Stimulated activated effector memory CD8-positive, alpha-beta T cell treated with anti-CD3 and anti-CD28 coated beads, Interleukin-12 subunit alpha, Interleukin-12 subunit beta, amount 100 ng/mL, for 72 hours (primary cell): ENCODE data around the gene FLRT2.

Source experiments
- ATAC-seq: fragments of 150-1000 bp; cut with Tn5 transposase; 2 replicates; pipeline ENCODE4 v1.10.0; 2021
- DNase-seq, 2 donors: peaks; one replicate each; pipeline ENCODE4 v3.0.0; 2021 to 2022; ENCODE audit warnings: low spot score in 2 of 2
- H3K27ac Mint-ChIP-seq: one replicate; pipeline ENCODE4 v1.8.0; 2022; ENCODE audit warnings: mild to moderate bottlenecking, mixed read lengths
- H3K36me3 Mint-ChIP-seq: one replicate; pipeline ENCODE4 v1.8.0; 2022; ENCODE audit warnings: mild to moderate bottlenecking, mixed read lengths
- H3K4me1 Mint-ChIP-seq: one replicate; pipeline ENCODE4 v1.8.0; 2022; ENCODE audit warnings: mixed read lengths
- H3K4me3 Mint-ChIP-seq: one replicate; pipeline ENCODE4 v1.8.0; 2022; ENCODE audit warnings: mild to moderate bottlenecking, mixed read lengths
- H3K9me3 Mint-ChIP-seq: one replicate; pipeline ENCODE4 v1.8.0; 2022; ENCODE audit warnings: mixed read lengths

FLRT2 gene, protein sequence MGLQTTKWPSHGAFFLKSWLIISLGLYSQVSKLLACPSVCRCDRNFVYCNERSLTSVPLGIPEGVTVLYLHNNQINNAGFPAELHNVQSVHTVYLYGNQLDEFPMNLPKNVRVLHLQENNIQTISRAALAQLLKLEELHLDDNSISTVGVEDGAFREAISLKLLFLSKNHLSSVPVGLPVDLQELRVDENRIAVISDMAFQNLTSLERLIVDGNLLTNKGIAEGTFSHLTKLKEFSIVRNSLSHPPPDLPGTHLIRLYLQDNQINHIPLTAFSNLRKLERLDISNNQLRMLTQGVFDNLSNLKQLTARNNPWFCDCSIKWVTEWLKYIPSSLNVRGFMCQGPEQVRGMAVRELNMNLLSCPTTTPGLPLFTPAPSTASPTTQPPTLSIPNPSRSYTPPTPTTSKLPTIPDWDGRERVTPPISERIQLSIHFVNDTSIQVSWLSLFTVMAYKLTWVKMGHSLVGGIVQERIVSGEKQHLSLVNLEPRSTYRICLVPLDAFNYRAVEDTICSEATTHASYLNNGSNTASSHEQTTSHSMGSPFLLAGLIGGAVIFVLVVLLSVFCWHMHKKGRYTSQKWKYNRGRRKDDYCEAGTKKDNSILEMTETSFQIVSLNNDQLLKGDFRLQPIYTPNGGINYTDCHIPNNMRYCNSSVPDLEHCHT

GRCh38 chr14:85529803-85530574 is at the start of gene FLRT2:
Gene FLRT2, plus strand, starts transcription at chr14:85530144. Its CDS starts 91,371 bp downstream, at chr14:85621515.
- Mint-ChIP-seq H3K4me3 (no peak within 1 kb of the TSS), H3K4me1 (no peaks in the 10 kb centered on the region), H3K9me3 (no peaks in the 10 kb centered on the region), H3K36me3 (peaks cover 7% of the 10 kb centered on the region), H3K27ac (no peak within 1 kb of the TSS)
- ATAC-seq (no peak), DNase-seq (no peak)

- DNase-seq (no peak), ATAC-seq (no peak)
- no peak overlapping the region for H3K4me3 Mint-ChIP-seq
- no peak overlapping the region for H3K27ac Mint-ChIP-seq
- no peaks in the 10 kb centered on the region for H3K9me3 Mint-ChIP-seq
- H3K36me3 Mint-ChIP-seq, result no peaks in the 10 kb centered on the region
- H3K4me1 Mint-ChIP-seq, result no peaks in the 10 kb centered on the region
Observed at GRCh38 chr14:85481471-85481870, 48.5 kb upstream of the FLRT2 start.

- H3K27ac Mint-ChIP-seq, result no peak overlapping the region
- no peaks in the 10 kb centered on the region for H3K36me3 Mint-ChIP-seq
- DNase-seq (no peak), ATAC-seq (no peak)
- H3K4me3 Mint-ChIP-seq, result no peak overlapping the region
- H3K9me3 Mint-ChIP-seq, result no peaks in the 10 kb centered on the region
- no peaks in the 10 kb centered on the region for H3K4me1 Mint-ChIP-seq
Observed at GRCh38 chr14:85482552-85482951, 47.4 kb upstream of the FLRT2 start.

DNA sequence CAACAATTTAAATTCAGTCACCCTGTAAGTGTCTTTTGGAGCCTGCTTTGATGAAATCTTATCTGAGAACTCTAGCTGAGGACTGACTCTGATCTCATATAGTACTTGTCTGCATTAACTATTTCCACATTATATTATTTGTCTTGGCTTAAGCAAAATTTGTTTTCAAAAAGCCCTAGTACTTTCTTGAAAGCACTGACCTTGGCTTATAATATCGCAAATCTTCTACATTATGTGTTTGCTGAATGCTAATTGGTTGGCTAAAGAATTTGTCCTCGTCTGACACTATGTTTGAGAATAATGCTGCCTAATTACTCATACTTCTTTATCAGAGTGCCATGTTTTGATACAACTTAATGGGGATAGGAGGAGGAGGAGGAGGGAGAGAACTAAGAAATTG is 46.9 kb upstream of the FLRT2 start:
- no peak overlapping the region for H3K4me3 Mint-ChIP-seq
- DNase-seq (no peak), ATAC-seq (no peak)
- no peak overlapping the region for H3K27ac Mint-ChIP-seq
- H3K36me3 Mint-ChIP-seq, result no peaks in the 10 kb centered on the region
- no peaks in the 10 kb centered on the region for H3K4me1 Mint-ChIP-seq
- H3K9me3 Mint-ChIP-seq, result no peaks in the 10 kb centered on the region

DNA sequence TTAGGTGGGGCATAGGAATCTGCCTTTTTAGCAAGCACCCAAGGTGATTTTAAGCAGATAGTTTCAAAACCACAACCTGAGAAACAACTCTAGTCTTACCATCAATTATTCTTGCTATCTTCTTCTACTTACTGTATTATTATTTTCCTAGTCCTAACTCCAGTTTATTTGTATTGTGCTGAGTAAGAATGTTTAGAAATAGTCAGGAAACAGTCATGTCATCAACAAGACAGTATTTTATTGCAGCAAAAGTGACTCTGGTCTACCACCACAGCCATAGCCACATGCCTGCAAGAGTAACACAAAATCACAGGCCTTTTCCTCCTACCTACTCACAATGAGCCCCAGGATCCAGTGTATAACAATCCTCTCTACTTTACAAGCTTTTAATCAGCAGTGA is 46.3 kb upstream of the FLRT2 start:
- no peak overlapping the region for H3K27ac Mint-ChIP-seq
- ATAC-seq, result no peak
- H3K4me1 Mint-ChIP-seq, result no peaks in the 10 kb centered on the region
- no peaks in the 10 kb centered on the region for H3K36me3 Mint-ChIP-seq
- DNase-seq, result no peak
- H3K4me3 Mint-ChIP-seq, result no peak overlapping the region
- H3K9me3 Mint-ChIP-seq, result no peaks in the 10 kb centered on the region

DNA sequence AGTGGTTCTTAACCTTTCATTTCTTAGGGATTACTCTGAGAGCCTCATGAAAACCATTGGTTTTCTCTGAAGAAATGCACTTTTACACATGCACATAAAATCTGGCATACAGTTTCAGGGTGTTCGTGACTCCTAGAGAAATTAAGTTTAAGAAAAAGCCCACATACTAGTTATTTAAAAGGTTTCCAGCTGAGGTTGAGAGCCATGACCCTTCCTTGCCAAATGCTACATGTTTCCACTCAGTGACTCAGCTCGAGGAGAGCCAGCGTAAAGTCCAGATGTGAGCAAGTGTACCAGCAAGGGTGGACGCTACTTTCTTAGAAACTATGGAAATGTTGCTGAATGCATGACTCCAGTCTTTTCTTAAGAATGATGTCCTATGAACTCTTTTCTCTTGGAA is 42.7 kb upstream of the FLRT2 start:
- Mint-ChIP-seq H3K36me3 (no peaks in the 10 kb centered on the region), H3K4me1 (no peaks in the 10 kb centered on the region), H3K4me3 (no peak overlapping the region), H3K9me3 (peaks cover 8% of the 10 kb centered on the region), H3K27ac (no peak overlapping the region)
- ATAC-seq (no peak), DNase-seq (no peak)

GRCh38 chr14:85501751-85502150 is 28.2 kb upstream of the FLRT2 start:
- DNase-seq (no peak), ATAC-seq (no peak)
- H3K4me3 Mint-ChIP-seq, result no peak overlapping the region
- no peaks in the 10 kb centered on the region for H3K4me1 Mint-ChIP-seq
- no peak overlapping the region for H3K27ac Mint-ChIP-seq
- no peaks in the 10 kb centered on the region for H3K36me3 Mint-ChIP-seq
- H3K9me3 Mint-ChIP-seq, result peaks cover 15% of the 10 kb centered on the region

GRCh38 chr14:85508863-85509262 is 21.1 kb upstream of the FLRT2 start:
- no peaks in the 10 kb centered on the region for H3K4me1 Mint-ChIP-seq
- H3K36me3 Mint-ChIP-seq, result no peaks in the 10 kb centered on the region
- H3K9me3 Mint-ChIP-seq, result peaks cover 13% of the 10 kb centered on the region
- no peak overlapping the region for H3K4me3 Mint-ChIP-seq
- H3K27ac Mint-ChIP-seq, result no peak overlapping the region
- ATAC-seq (no peak), DNase-seq (no peak)

DNA sequence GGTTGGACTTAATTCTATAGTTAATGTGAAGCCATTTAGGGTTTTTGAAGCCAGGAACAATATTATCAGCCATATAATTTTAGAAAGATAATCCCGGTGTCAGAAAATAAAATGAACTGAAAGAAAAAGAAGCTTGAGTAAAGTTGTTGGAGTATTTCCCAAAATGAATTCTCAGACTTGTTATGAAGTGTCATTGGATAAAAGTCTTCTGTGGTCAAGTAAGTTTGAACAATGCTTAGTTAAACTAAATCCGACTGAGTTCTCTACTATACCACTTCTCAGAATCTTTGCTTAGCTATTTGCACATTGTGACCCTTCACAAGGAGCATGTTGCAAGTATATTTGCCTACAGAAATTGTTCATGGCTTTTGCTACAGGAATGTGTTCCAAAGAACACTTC is 17.5 kb upstream of the FLRT2 start:
- H3K9me3 Mint-ChIP-seq, result peaks cover 22% of the 10 kb centered on the region
- H3K4me1 Mint-ChIP-seq, result no peaks in the 10 kb centered on the region
- no peak for DNase-seq
- no peaks in the 10 kb centered on the region for H3K36me3 Mint-ChIP-seq
- no peak overlapping the region for H3K4me3 Mint-ChIP-seq
- H3K27ac Mint-ChIP-seq, result no peak overlapping the region
- ATAC-seq, result no peak

DNA sequence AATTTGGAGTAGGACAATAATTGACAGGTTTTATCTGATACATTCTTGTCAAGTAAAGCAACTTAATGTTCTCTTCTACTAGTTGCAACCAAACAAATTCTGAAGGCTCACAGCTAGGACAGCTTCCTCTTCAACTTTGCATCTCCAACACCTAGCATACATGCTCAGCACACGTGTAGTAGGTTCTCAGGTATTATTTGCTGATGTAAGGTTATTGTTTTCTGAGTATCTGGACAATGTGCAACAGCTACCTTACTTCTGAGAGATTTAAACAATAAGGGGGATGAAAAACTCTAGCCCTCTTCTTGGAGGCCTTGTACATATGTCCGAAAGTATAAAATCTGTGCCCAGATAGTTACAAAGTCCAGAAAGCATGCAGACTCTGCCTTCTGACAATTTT is 15.5 kb upstream of the FLRT2 start:
- Mint-ChIP-seq H3K4me1 (no peaks in the 10 kb centered on the region), H3K36me3 (no peaks in the 10 kb centered on the region), H3K9me3 (peaks cover 18% of the 10 kb centered on the region), H3K27ac (no peak overlapping the region), H3K4me3 (no peak overlapping the region)
- DNase-seq (no peak), ATAC-seq (no peak)

DNA sequence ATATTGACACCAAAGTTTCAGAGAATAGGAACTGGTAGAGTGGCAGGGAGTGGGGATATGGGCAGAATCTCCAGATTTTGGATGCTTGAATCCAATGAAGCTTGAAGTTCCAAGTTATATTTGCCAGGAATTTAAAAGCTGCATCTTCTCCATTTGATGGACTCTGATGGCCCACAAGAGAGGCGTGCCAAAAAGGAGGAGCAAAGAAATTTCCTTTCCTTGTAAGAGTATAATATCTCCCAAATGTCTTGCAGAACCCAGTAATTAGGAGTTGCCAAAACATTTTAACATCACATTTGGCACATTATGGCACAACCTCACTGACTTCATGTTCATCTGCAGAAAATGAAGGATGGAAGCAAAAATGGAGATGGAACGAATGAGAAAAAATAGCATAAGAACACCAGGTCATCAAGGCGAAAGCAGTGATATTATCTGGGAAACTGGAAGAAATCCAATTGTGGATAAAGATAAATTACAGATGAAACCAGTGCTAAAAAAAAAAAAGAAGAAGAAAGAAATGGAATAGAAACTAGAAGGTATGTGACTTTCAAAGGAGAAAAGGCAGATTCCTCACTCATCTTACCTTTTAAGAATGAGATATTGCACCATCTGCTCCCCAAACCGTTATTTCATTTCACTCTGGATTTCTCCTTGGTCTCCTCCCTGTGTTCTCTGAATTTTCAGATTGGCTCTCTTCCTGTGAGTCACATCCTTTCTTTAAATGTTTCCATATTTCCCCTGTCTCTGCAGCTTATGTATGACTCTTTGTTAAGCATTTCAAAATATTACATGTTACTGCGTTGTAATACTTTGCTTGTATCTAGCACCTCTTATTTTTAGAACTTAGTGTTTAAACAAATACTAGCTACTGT is 13.5 kb upstream of the FLRT2 start:
- no peaks in the 10 kb centered on the region for H3K36me3 Mint-ChIP-seq
- DNase-seq (no peak), ATAC-seq (no peak)
- H3K4me3 Mint-ChIP-seq, result no peak overlapping the region
- no peak overlapping the region for H3K27ac Mint-ChIP-seq
- H3K4me1 Mint-ChIP-seq, result no peaks in the 10 kb centered on the region
- peaks cover 13% of the 10 kb centered on the region for H3K9me3 Mint-ChIP-seq

DNA sequence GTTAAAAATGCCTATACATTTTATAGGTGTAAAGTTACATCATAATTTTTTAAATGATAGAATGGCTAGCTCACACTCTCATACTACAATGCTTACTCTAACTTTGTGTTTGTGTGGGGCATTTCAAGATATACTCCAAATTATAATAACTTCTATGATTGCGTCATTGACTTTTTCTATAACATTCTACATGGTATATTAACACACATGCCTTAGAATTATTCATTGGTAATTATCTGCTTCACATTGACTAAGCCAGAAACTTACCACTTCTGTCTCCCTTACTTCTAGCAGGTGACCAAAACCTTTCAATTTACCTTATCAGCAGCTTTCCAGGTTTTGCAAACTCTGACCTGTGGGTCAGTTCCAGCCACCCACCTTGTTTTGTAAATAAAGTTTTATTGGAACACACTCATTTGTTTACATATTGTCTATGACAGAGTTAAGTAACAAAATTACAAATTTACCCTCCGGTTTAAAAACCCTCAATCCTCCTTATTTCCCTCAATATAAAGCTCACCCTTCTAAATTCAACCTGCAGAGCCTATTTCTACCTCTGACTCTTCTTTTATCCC is 12.7 kb upstream of the FLRT2 start:
- DNase-seq (no peak), ATAC-seq (no peak)
- H3K4me1 Mint-ChIP-seq, result no peaks in the 10 kb centered on the region
- no peak overlapping the region for H3K27ac Mint-ChIP-seq
- H3K9me3 Mint-ChIP-seq, result peaks cover 10% of the 10 kb centered on the region
- H3K4me3 Mint-ChIP-seq, result no peak overlapping the region
- no peaks in the 10 kb centered on the region for H3K36me3 Mint-ChIP-seq

- Mint-ChIP-seq H3K9me3 (peaks cover 14% of the 10 kb centered on the region), H3K27ac (no peak overlapping the region), H3K4me1 (no peaks in the 10 kb centered on the region), H3K36me3 (no peaks in the 10 kb centered on the region), H3K4me3 (no peak overlapping the region)
- ATAC-seq, result no peak
- no peak for DNase-seq
Observed at GRCh38 chr14:85519661-85520305, 10.2 kb upstream of the FLRT2 start.

DNA sequence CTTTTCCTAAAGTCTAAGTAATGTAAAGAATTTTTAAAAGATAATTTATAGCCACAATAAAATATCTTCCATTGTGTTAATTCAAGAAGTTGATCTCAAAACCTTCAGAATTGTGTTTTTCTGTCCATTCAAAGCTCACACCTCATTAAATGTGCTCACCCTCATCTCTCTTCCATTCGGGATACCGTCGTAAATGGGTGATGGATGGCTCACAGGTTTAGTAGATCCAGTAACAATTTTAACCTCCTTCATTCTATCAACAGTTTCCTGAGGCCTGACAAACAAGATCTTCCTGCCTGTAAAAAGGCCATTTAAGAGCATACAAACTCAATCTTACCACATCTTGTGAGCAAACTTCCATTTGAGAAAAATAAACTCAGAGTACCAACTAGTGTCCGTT is 9.4 kb upstream of the FLRT2 start:
- H3K4me1 Mint-ChIP-seq, result no peaks in the 10 kb centered on the region
- H3K4me3 Mint-ChIP-seq, result no peak overlapping the region
- ATAC-seq (no peak), DNase-seq (no peak)
- H3K9me3 Mint-ChIP-seq, result peaks cover 14% of the 10 kb centered on the region
- H3K36me3 Mint-ChIP-seq, result no peaks in the 10 kb centered on the region
- H3K27ac Mint-ChIP-seq, result no peak overlapping the region
